Esophagus squamous epithelium (tissue), 5 donors: ENCODE results near the gene DLG5. TPM values are rescaled to one million over a fixed set of nuclear protein-coding genes. Genes with fewer than 3 reads are reported as not detected.
A peak's percentile ranks its signal among the peaks of the same experiment; 100 is the strongest.

ENCODE experiments used
- DNase-seq: peaks from one replicate; lab custom pipeline; 2025; lab: John Stamatoyannopoulos, UW
- H3K27ac ChIP-seq, 4 donors: fragments of 200-600 bp; sonication (generic); one replicate each; pipeline ENCODE4 v1.5.1; 2016 to 2019; ENCODE audit warnings: mild to moderate bottlenecking in 1 of 4
- H3K27me3 ChIP-seq, 4 donors: fragments of 200-600 bp; sonication (generic); 1 replicate in 3 of 4; 2 replicates in 1 of 4; pipeline versions ENCODE4 v1.5.1 to v1.6.0; 2017 to 2021; ENCODE audit warnings: antibody characterized with exemption in 1 of 4
- H3K36me3 ChIP-seq, 3 donors: fragments of 200-600 bp; sonication (generic); one replicate each; pipeline ENCODE4 v1.5.1; 2016 to 2019
- H3K4me1 ChIP-seq, 3 donors: fragments of 200-600 bp; sonication (generic); one replicate each; pipeline ENCODE4 v1.5.1; 2017 to 2019
- H3K4me3 ChIP-seq, 4 donors: fragments of 200-600 bp; sonication (generic); 1 replicate in 3 of 4; 2 replicates in 1 of 4; pipeline ENCODE4 v1.5.1; 2016 to 2019; ENCODE audit warnings: mild to moderate bottlenecking in 2 of 4, moderate library complexity in 1 of 4
- H3K9me3 ChIP-seq, 3 donors: fragments of 200-600 bp; sonication (generic); one replicate each; pipeline ENCODE4 v1.5.1; 2016 to 2019
- POLR2A ChIP-seq, 4 donors: fragments of 450-650 bp; IDR thresholded peaks; one replicate each; pipeline ENCODE4 v1.6.1; 2017; ENCODE audit warnings: antibody characterized with exemption in 4 of 4, mild to moderate bottlenecking in 4 of 4, moderate library complexity in 3 of 4
- WGBS, 2 donors: methylation state at CpG; one replicate each; pipeline ENCODE4 v1.1.5; 2018; 5-methylcytosine and 5-hydroxymethylcytosine counted together
- intact Hi-C: fragments of 100-400 bp; cut with DNase I; formaldehyde crosslinking; loops from one replicate; pipeline ENCODE4 v1.15.0; 2022
- total RNA-seq, 4 donors: library from RNA; depleted of rRNA; stranded (reverse); fragments of >200 nt; gene quantifications; one replicate each; pipeline ENCODE4 v1.1.0, GENCODE V29; 2016
- TF ChIP-seq, protein P1 (sequence below), 6 experiments: fragments of 450-650 bp in 4 of 6; fragments of 200-600 bp in 2 of 6; sonication (generic) in 2 of 6; IDR thresholded peaks; one replicate each; pipeline ENCODE4 v1.5.1; 2016 to 2019; ENCODE audit warnings: antibody characterized with exemption in 6 of 6, mild to moderate bottlenecking in 4 of 6, moderate library complexity in 4 of 6
- donor health status: DM: yes; HTN: yes; CAD: no.

The DLG5 gene
- total RNA-seq, 4 donors from 2014 or later, result 34.1 to 50.9 (median 41.3) TPM

GRCh38 chr10:77849039-77849664 is 77.4 kb downstream of the DLG5 start:
- DNase-seq, result no peak
- intact Hi-C loops, result loop anchor here (10.0 kb wide), 1 partner anchor 126 kb away; no protein-coding TSS in a partner anchor
- TF ChIP-seq, protein P1, sequence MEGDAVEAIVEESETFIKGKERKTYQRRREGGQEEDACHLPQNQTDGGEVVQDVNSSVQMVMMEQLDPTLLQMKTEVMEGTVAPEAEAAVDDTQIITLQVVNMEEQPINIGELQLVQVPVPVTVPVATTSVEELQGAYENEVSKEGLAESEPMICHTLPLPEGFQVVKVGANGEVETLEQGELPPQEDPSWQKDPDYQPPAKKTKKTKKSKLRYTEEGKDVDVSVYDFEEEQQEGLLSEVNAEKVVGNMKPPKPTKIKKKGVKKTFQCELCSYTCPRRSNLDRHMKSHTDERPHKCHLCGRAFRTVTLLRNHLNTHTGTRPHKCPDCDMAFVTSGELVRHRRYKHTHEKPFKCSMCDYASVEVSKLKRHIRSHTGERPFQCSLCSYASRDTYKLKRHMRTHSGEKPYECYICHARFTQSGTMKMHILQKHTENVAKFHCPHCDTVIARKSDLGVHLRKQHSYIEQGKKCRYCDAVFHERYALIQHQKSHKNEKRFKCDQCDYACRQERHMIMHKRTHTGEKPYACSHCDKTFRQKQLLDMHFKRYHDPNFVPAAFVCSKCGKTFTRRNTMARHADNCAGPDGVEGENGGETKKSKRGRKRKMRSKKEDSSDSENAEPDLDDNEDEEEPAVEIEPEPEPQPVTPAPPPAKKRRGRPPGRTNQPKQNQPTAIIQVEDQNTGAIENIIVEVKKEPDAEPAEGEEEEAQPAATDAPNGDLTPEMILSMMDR (IDR thresholded peaks at IDR 0.05), result no peak
- Histone ChIP-seq H3K27ac (peak overlapping the region in 2 of 4 donors; percentile 10 to 13), H3K4me1 (peaks cover 9 to 63% (median 33%) of the 10 kb centered on the region in 3 donors), H3K9me3 (no peaks in the 10 kb centered on the region), H3K27me3 (no peaks in the 10 kb centered on the region), H3K36me3 (peaks cover 0 to 68% (median 0%) of the 10 kb centered on the region in 3 donors), H3K4me3 (no peak overlapping the region)
- 72% methylated on average over 3 of the region's 12 CpGs; no CpG with 5 or more reads in 1 of the 2 donors for WGBS, 2 donors

- Histone ChIP-seq H3K4me3 (peak overlapping the region in 1 of 4 donors; percentile 1), H3K4me1 (peaks cover 9 to 49% (median 22%) of the 10 kb centered on the region in 3 donors), H3K36me3 (peaks cover 10 to 68% (median 15%) of the 10 kb centered on the region in 3 donors), H3K9me3 (no peaks in the 10 kb centered on the region), H3K27ac (peak overlapping the region; percentile 13 to 77 (median 73)), H3K27me3 (no peaks in the 10 kb centered on the region)
- 14 to 46% methylated on average over 12 to 13 of the region's 21 CpGs for WGBS, 2 donors
- intact Hi-C loops, result loop anchor here (10.0 kb wide), 1 partner anchor 128 kb away; no protein-coding TSS in a partner anchor
- no peak for DNase-seq
- TF ChIP-seq, protein P1 (IDR thresholded peaks at IDR 0.05), result peak; percentile 89 to 98 (median 97)
- no peak for TF ChIP-seq POLR2A (IDR thresholded peaks at IDR 0.05)
Measured at GRCh38 chr10:77846718-77847311, 79.7 kb downstream of the DLG5 start.

- no peak for DNase-seq
- Histone ChIP-seq H3K27ac (peak overlapping the region in 2 of 4 donors; percentile 71 to 77), H3K9me3 (no peaks in the 10 kb centered on the region), H3K36me3 (peaks cover 10 to 68% (median 24%) of the 10 kb centered on the region in 3 donors), H3K27me3 (no peaks in the 10 kb centered on the region), H3K4me1 (peaks cover 9 to 41% (median 18%) of the 10 kb centered on the region in 3 donors), H3K4me3 (no peak overlapping the region)
- intact Hi-C loops, result loop anchor here (10.0 kb wide), 1 partner anchor 129 kb away; no protein-coding TSS in a partner anchor
- TF ChIP-seq POLR2A (IDR thresholded peaks at IDR 0.05), result no peak
- TF ChIP-seq, protein P1 (IDR thresholded peaks at IDR 0.05), result no peak
Measured at GRCh38 chr10:77845451-77845850, 81.1 kb downstream of the DLG5 start.

DNA sequence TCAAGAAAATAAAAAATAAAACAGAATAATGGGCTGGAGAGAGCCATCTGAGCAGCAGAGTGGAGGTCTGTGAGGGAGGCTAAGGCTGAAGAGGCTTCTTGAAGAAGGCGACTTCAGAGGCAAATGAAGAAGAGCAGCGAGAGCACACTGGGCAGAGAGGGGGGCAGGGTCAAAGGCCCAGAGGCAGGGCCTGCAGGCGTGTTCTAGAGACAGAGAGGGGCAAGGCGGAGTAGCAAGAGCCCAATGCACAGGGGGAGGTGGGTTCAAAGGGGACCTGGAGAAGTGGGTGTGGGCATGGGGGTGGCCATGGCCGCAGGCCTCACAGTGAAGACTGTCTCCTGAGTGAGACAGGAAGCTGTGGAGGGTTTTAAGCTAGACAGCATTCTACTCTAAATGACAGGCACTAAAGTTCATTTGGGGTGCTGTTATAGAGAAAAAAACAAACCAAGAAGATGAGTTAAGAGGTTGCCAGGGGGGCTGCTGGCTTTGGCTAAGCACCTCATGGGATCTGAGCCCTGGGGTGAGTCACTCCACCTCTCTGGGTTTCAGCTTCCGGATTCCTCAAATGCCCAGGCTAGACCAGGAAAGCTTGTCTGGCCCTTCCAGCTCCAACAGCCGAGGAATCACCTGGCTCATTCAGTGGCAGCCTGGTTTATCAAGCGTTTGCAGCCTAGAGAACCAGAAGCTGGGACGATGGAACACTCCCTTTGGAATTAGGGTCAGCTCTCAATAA is 81.7 kb downstream of the DLG5 start:
- Histone ChIP-seq H3K36me3 (peaks cover 10 to 68% (median 26%) of the 10 kb centered on the region in 3 donors), H3K27me3 (no peaks in the 10 kb centered on the region), H3K4me3 (no peak overlapping the region), H3K4me1 (peaks cover 9 to 41% (median 18%) of the 10 kb centered on the region in 3 donors), H3K9me3 (no peaks in the 10 kb centered on the region), H3K27ac (peak overlapping the region in 2 of 4 donors; percentile 71 to 77)
- no peak for DNase-seq
- TF ChIP-seq POLR2A (IDR thresholded peaks at IDR 0.05), result no peak
- TF ChIP-seq, protein P1 (IDR thresholded peaks at IDR 0.05), result no peak
- intact Hi-C loops, result loop anchor here (10.0 kb wide), 1 partner anchor 130 kb away; no protein-coding TSS in a partner anchor
- 46 to 79% methylated on average over 7 to 9 of the region's 9 CpGs for WGBS, 2 donors
